ENCODE results near the gene DHRS3. TPM values are rescaled to one million over a fixed set of nuclear protein-coding genes. Genes with fewer than 3 reads are reported as not detected.

Gene DHRS3
- total and polyA plus RNA-seq, 2 donors (not counting 1 experiment from before 2014, with no cell fraction given) = 0.37 TPM

GRCh38 chr1:12529640-12530174 lies 88.3 kb downstream of the DHRS3 start:
- Histone ChIP-seq H2AFZ (ENCODE audit: insufficient read depth, low read depth, low read length, poor library complexity, severe bottlenecking) (no peak overlapping the region), H3K9ac (ENCODE audit: low read length) (no peak overlapping the region), H4K20me1 (ENCODE audit: control insufficient read depth, insufficient read depth, low read length, poor library complexity, severe bottlenecking) (no peaks in the 10 kb centered on the region), H3K4me1 (ENCODE audit: control insufficient read depth in 2 of 2, insufficient read depth in 2 of 2, low read length in 2 of 2) (no peaks in the 10 kb centered on the region), H3K27me3 (replicated peaks in 1 of 4; ENCODE audit: control extremely low read depth in 1 of 4, control insufficient read depth in 3 of 4, insufficient read depth in 4 of 4, low read length in 3 of 4) (no peaks in the 10 kb centered on the region), H3K4me2 (replicated peaks; ENCODE audit: low read depth, low read length, poor library complexity, severe bottlenecking) (no peak overlapping the region), H3K36me3 (replicated peaks in 1 of 2; ENCODE audit: control extremely low read depth in 1 of 2, control insufficient read depth in 1 of 2, extremely low read depth in 1 of 2, insufficient read depth in 2 of 2, low read length in 1 of 2) (no peaks in the 10 kb centered on the region), H3K79me2 (ENCODE audit: control insufficient read depth, insufficient read depth, low read length) (no peaks in the 10 kb centered on the region), H3K4me3 (ENCODE audit: control extremely low read depth in 1 of 5, extremely low read depth in 1 of 5, insufficient read depth in 1 of 5, low read depth in 2 of 5, low read length in 4 of 5) (no peak overlapping the region), H3K27ac (ENCODE audit: low read length in 2 of 2) (no peak overlapping the region), H3K9me3 (ENCODE audit: control extremely low read depth in 1 of 3, control insufficient read depth in 2 of 3, insufficient read depth in 1 of 3, low read length in 2 of 3) (no peaks in the 10 kb centered on the region)
- Mint-ChIP-seq H3K27ac (no peak overlapping the region), H3K4me3 (no peak overlapping the region), H3K27me3 (no peaks in the 10 kb centered on the region), H3K4me1 (no peaks in the 10 kb centered on the region), H3K9me3 (ENCODE audit: insufficient read depth) (no peaks in the 10 kb centered on the region)
- no peak for ATAC-seq (ENCODE audit: low read depth)
- intact Hi-C loops (cut with micrococcal nuclease) = no loop called here
- 93% methylated on average over 3 of the region's 3 CpGs for WGBS (ENCODE audit: insufficient coverage)
- ChIA-PET POLR2A (no interaction called here), CTCF (no interaction called here)
- no peak for DNase-seq
- TF ChIP-seq EZH2 (IDR thresholded peaks at IDR 0.05; ENCODE audit: borderline replicate concordance, insufficient read depth, low read depth, low read length, poor library complexity, severe bottlenecking) (no peak), CTCF (IDR thresholded peaks at IDR 0.05) (no peak)

GRCh38 chr1:12528021-12528852 lies 89.8 kb downstream of the DHRS3 start:
- ATAC-seq (ENCODE audit: low read depth) (no peak), DNase-seq (no peak)
- POLR2A ChIA-PET = no interaction called here
- Histone ChIP-seq H3K79me2 (ENCODE audit: control insufficient read depth, insufficient read depth, low read length) (no peaks in the 10 kb centered on the region), H3K4me1 (ENCODE audit: control insufficient read depth in 2 of 2, insufficient read depth in 2 of 2, low read length in 2 of 2) (no peaks in the 10 kb centered on the region), H3K4me2 (replicated peaks; ENCODE audit: low read depth, low read length, poor library complexity, severe bottlenecking) (no peak overlapping the region), H2AFZ (ENCODE audit: insufficient read depth, low read depth, low read length, poor library complexity, severe bottlenecking) (no peak overlapping the region), H3K27me3 (replicated peaks in 1 of 4; ENCODE audit: control extremely low read depth in 1 of 4, control insufficient read depth in 3 of 4, insufficient read depth in 4 of 4, low read length in 3 of 4) (no peaks in the 10 kb centered on the region), H3K9me3 (ENCODE audit: control extremely low read depth in 1 of 3, control insufficient read depth in 2 of 3, insufficient read depth in 1 of 3, low read length in 2 of 3) (no peaks in the 10 kb centered on the region), H3K36me3 (replicated peaks in 1 of 2; ENCODE audit: control extremely low read depth in 1 of 2, control insufficient read depth in 1 of 2, extremely low read depth in 1 of 2, insufficient read depth in 2 of 2, low read length in 1 of 2) (no peaks in the 10 kb centered on the region), H4K20me1 (ENCODE audit: control insufficient read depth, insufficient read depth, low read length, poor library complexity, severe bottlenecking) (no peaks in the 10 kb centered on the region), H3K4me3 (ENCODE audit: control extremely low read depth in 1 of 5, extremely low read depth in 1 of 5, insufficient read depth in 1 of 5, low read depth in 2 of 5, low read length in 4 of 5) (no peak overlapping the region), H3K27ac (ENCODE audit: low read length in 2 of 2) (no peak overlapping the region), H3K9ac (ENCODE audit: low read length) (no peak overlapping the region)
- TF ChIP-seq CTCF (IDR thresholded peaks at IDR 0.05) (no peak), EZH2 (IDR thresholded peaks at IDR 0.05; ENCODE audit: borderline replicate concordance, insufficient read depth, low read depth, low read length, poor library complexity, severe bottlenecking) (no peak)
- no peak overlapping the region for H3K27ac Mint-ChIP-seq
- H3K9me3 Mint-ChIP-seq (ENCODE audit: insufficient read depth) = no peaks in the 10 kb centered on the region
- 90% methylated on average over 22 of the region's 24 CpGs for WGBS (ENCODE audit: insufficient coverage)
- no peaks in the 10 kb centered on the region for H3K27me3 Mint-ChIP-seq
- intact Hi-C loops (cut with micrococcal nuclease) = no loop called here
- CTCF ChIA-PET = no interaction called here
- no peaks in the 10 kb centered on the region for H3K4me1 Mint-ChIP-seq
- no peak overlapping the region for H3K4me3 Mint-ChIP-seq

All from B cell (primary cell).